WTC11 (cell line): Measurements from ENCODE around the gene FGF18. TPM values are rescaled to one million over a fixed set of nuclear protein-coding genes. Genes with fewer than 3 reads are reported as not detected.

Source experiments
- ATAC-seq: fragments of 200-7000 bp; cut with Tn5 transposase; 2 replicates; pipeline ENCODE4 v1.10.0; 2021; ENCODE audit warnings: mild to moderate bottlenecking, moderate library complexity
- CTCF ChIA-PET: fragments of 300-600 bp; sonication (Branson Sonifier 250); formaldehyde crosslinking; loops from one replicate; lab custom pipeline; 2021; ENCODE audit warnings: antibody characterized with exemption; lab: Charles Lee
- POLR2A ChIA-PET: fragments of 350-600 bp; sonication (Branson Sonifier 250); formaldehyde crosslinking; loops from one replicate; lab custom pipeline; 2021; ENCODE audit warnings: antibody characterized with exemption; lab: Charles Lee
- DNase-seq: peaks from one replicate; pipeline ENCODE4 v3.0.0; 2021; ENCODE audit warnings: low spot score
- H3K27ac Mint-ChIP-seq: 2 replicates; pipeline ENCODE4 v1.8.0; 2021; ENCODE audit warnings: mixed read lengths
- H3K27me3 Mint-ChIP-seq: 2 replicates; pipeline ENCODE4 v1.8.0; 2021; ENCODE audit warnings: low read depth, mild to moderate bottlenecking, moderate library complexity, mixed read lengths
- H3K36me3 Mint-ChIP-seq: 2 replicates; pipeline ENCODE4 v1.8.0; 2021; ENCODE audit warnings: mixed read lengths
- H3K4me1 Mint-ChIP-seq: 2 replicates; pipeline ENCODE4 v1.8.0; 2022; ENCODE audit warnings: mixed read lengths
- H3K4me3 Mint-ChIP-seq: 2 replicates; pipeline ENCODE4 v1.8.0; 2021; ENCODE audit warnings: mild to moderate bottlenecking, moderate library complexity, mixed read lengths
- H3K9me3 Mint-ChIP-seq: 2 replicates; pipeline ENCODE4 v1.8.0; 2021; ENCODE audit warnings: mixed read lengths
- AFF4 ChIP-seq: sonication (generic); formaldehyde crosslinking; IDR thresholded peaks from 2 replicates; pipeline ENCODE4 v1.8.1; 2023; ENCODE audit warnings: mild to moderate bottlenecking, missing genetic modification reagents, borderline replicate concordance
- ATF2 ChIP-seq: sonication (generic); formaldehyde crosslinking; IDR thresholded peaks from 2 replicates; pipeline ENCODE4 v1.8.1; 2022; ENCODE audit warnings: low read depth, missing genetic modification reagents, borderline replicate concordance
- ATF3 ChIP-seq: sonication (generic); formaldehyde crosslinking; conservative IDR thresholded peaks from 2 replicates; pipeline ENCODE4 v1.8.1; 2022; ENCODE audit warnings: mild to moderate bottlenecking, missing genetic modification reagents
- CREB1 ChIP-seq: sonication (generic); formaldehyde crosslinking; IDR thresholded peaks from 2 replicates; pipeline ENCODE4 v1.8.0; 2023; ENCODE audit warnings: mild to moderate bottlenecking, missing genetic modification reagents
- E2F5 ChIP-seq: sonication (generic); formaldehyde crosslinking; IDR thresholded peaks from 2 replicates; pipeline ENCODE4 v1.8.1; 2022; ENCODE audit warnings: mild to moderate bottlenecking, moderate library complexity, missing genetic modification reagents
- EMX1 ChIP-seq: fragments of 250-450 bp; sonication (Bioruptor Pico); IDR thresholded peaks from 2 replicates; pipeline ENCODE4 v1.8.0; 2021; ENCODE audit warnings: mild to moderate bottlenecking
- GTF2I ChIP-seq: fragments of 250-450 bp; sonication (Bioruptor Pico); conservative IDR thresholded peaks from 2 replicates; pipeline ENCODE4 v1.4.0; 2021; ENCODE audit warnings: mild to moderate bottlenecking
- HMGA2 ChIP-seq: fragments of 250-450 bp; sonication (Bioruptor Pico); IDR thresholded peaks from 2 replicates; pipeline ENCODE4 v1.4.0; 2021; ENCODE audit warnings: mild to moderate bottlenecking, moderate library complexity
- IRF1 ChIP-seq: sonication (generic); formaldehyde crosslinking; IDR thresholded peaks from 2 replicates; pipeline ENCODE4 v1.8.0; 2023; ENCODE audit warnings: missing genetic modification reagents
- JAZF1 ChIP-seq: fragments of 250-450 bp; sonication (Bioruptor Pico); IDR thresholded peaks from 2 replicates; pipeline ENCODE4 v1.9.0; 2021; ENCODE audit warnings: moderate library complexity, mild to moderate bottlenecking, inconsistent platforms
- JUN ChIP-seq: sonication (generic); formaldehyde crosslinking; IDR thresholded peaks from 2 replicates; pipeline ENCODE4 v1.8.0; 2023; ENCODE audit warnings: mild to moderate bottlenecking, missing genetic modification reagents
- MAX ChIP-seq: sonication (generic); formaldehyde crosslinking; IDR thresholded peaks from 2 replicates; pipeline ENCODE4 v1.8.0; 2022; ENCODE audit warnings: mild to moderate bottlenecking, missing genetic modification reagents
- MLX ChIP-seq: sonication (generic); formaldehyde crosslinking; IDR thresholded peaks from 2 replicates; pipeline ENCODE4 v1.8.1; 2023; ENCODE audit warnings: mild to moderate bottlenecking, missing genetic modification reagents, moderate library complexity
- MXD4 ChIP-seq: fragments of 250-450 bp; sonication (Bioruptor Pico); IDR thresholded peaks from 2 replicates; pipeline ENCODE4 v1.8.0; 2021; ENCODE audit warnings: mild to moderate bottlenecking, moderate library complexity, borderline replicate concordance
- NFATC4 ChIP-seq: fragments of 250-450 bp; sonication (Bioruptor Pico); IDR thresholded peaks from 2 replicates; pipeline ENCODE4 v1.9.0; 2021; ENCODE audit warnings: mild to moderate bottlenecking
- NR2C2 ChIP-seq: sonication (generic); formaldehyde crosslinking; IDR thresholded peaks from 2 replicates; pipeline ENCODE4 v1.8.0; 2022; ENCODE audit warnings: mild to moderate bottlenecking, missing genetic modification reagents
- PRRX2 ChIP-seq: fragments of 250-450 bp; sonication (Bioruptor Pico); IDR thresholded peaks from 2 replicates; pipeline ENCODE4 v1.8.0; 2021; ENCODE audit warnings: mild to moderate bottlenecking
- RORB ChIP-seq: fragments of 250-450 bp; sonication (Bioruptor Pico); IDR thresholded peaks from 2 replicates; pipeline ENCODE4 v1.9.0; 2021; ENCODE audit warnings: mild to moderate bottlenecking
- SMAD3 ChIP-seq: sonication (generic); formaldehyde crosslinking; IDR thresholded peaks from 2 replicates; pipeline ENCODE4 v1.8.0; 2022; ENCODE audit warnings: missing genetic modification reagents, mild to moderate bottlenecking, borderline replicate concordance
- ZNF121 ChIP-seq: sonication (generic); formaldehyde crosslinking; IDR thresholded peaks from 2 replicates; pipeline ENCODE4 v1.8.0; 2023; ENCODE audit warnings: missing genetic modification reagents
- ZNF281 ChIP-seq: sonication (generic); formaldehyde crosslinking; IDR thresholded peaks from 2 replicates; pipeline ENCODE4 v1.8.0; 2023; ENCODE audit warnings: mild to moderate bottlenecking, missing genetic modification reagents
- ZNF425 ChIP-seq: fragments of 250-450 bp; sonication (Bioruptor Pico); conservative IDR thresholded peaks from 2 replicates; pipeline ENCODE4 v1.9.0; 2021; ENCODE audit warnings: mild to moderate bottlenecking
- ZNF512 ChIP-seq: sonication (generic); formaldehyde crosslinking; IDR thresholded peaks from 2 replicates; pipeline ENCODE4 v1.8.1; 2022; ENCODE audit warnings: missing genetic modification reagents, borderline replicate concordance
- total RNA-seq: library from RNA; stranded (reverse); gene quantifications from 3 replicates; pipeline ENCODE4 v1.2.3, GENCODE V29; 2021

The FGF18 gene
- total RNA-seq, 1 experiment from 2014 or later: 0.72 TPM

GRCh38 chr5:171476701-171477100 is 57.3 kb downstream of the FGF18 start (continued):
- TF ChIP-seq EMX1 (CRISPR knock-in tag) (no peak), MLX (CRISPR knock-in tag) (no peak), JUN (no peak), RORB (no peak), ZNF121 (CRISPR knock-in tag) (no peak)
- TF ChIP-seq, all 79 proteins: peak for 0

GRCh38 chr5:171477101-171477500 is 57.7 kb downstream of the FGF18 start:
- ChIA-PET POLR2A (no interaction called here), CTCF (no interaction called here)
- Mint-ChIP-seq H3K36me3 (no peaks in the 10 kb centered on the region), H3K9me3 (no peaks in the 10 kb centered on the region), H3K4me3 (no peak overlapping the region), H3K27me3 (no peaks in the 10 kb centered on the region; the same call in none of the 2 replicates), H3K4me1 (peaks cover 7% of the 10 kb centered on the region), H3K27ac (no peak overlapping the region)
- no peak for DNase-seq
- no peak for ATAC-seq
- no peak for TF ChIP-seq ATF2
- TF ChIP-seq NFATC4: no peak
- no peak for TF ChIP-seq AFF4 (CRISPR knock-in tag)
- TF ChIP-seq ZNF281 (CRISPR knock-in tag): no peak
- no peak for TF ChIP-seq E2F5
- TF ChIP-seq ZNF512: no peak
- TF ChIP-seq NR2C2 (CRISPR knock-in tag): no peak
- TF ChIP-seq ZNF425: no peak
- no peak for TF ChIP-seq ATF3 (CRISPR knock-in tag)
- TF ChIP-seq RORB: no peak
- no peak for TF ChIP-seq MAX
- TF ChIP-seq JAZF1 (CRISPR knock-in tag): no peak
- TF ChIP-seq GTF2I: no peak
- TF ChIP-seq HMGA2 (CRISPR knock-in tag): no peak
- no peak for TF ChIP-seq IRF1
- TF ChIP-seq PRRX2: no peak
- TF ChIP-seq MXD4 (CRISPR knock-in tag): no peak
- no peak for TF ChIP-seq CREB1
- TF ChIP-seq SMAD3 (CRISPR knock-in tag): no peak
